Putamen (tissue), 1 donor: ENCODE results near the gene ZNF578.
"Not testable (repeated sequence)": the region's sequence is repeated elsewhere in the genome, so short reads cannot be mapped to it uniquely, and the experiment has no call there.

Experiments used
- DNase-seq: peaks from one replicate; pipeline ENCODE4 v3.0.0-alpha.2; 2016; ENCODE audit warnings: low spot score

ZNF578 gene

DNA sequence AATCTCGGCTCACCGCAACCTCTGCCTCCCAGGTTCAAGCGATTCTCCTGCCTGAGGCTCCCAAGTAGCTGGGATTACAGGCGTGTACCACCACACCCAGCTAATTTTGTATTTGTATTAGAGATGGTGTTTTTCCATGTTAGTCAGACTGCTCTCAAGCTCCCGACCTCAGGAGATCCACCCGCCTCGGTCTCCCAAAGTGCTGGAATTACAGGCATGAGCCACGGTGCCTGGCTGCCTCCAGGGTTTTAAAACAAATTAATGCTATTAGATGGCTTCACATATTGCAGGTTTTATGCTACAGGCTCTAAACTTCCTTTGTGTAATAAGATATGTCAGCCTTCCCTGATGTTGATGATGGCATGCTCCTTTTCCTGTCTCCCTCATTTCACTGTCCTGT, 108.3 kb downstream of the ZNF578 start:
- not testable (repeated sequence) for DNase-seq
